ENCODE data around the gene NCKAP5L. TPM values are rescaled to one million over a fixed set of nuclear protein-coding genes. Genes with fewer than 3 reads are reported as not detected.
A peak's percentile ranks its signal among the peaks of the same experiment; 100 is the strongest.

NCKAP5L gene
- total and polyA plus RNA-seq, 3 experiments from 2014 or later, result 4.3 to 5.5 (median 4.8) TPM

GRCh38 chr12:49800421-49801140 lies 27.6 kb downstream of the NCKAP5L start:
- Histone ChIP-seq H3K4me3 (ENCODE audit: low read length) (no peak overlapping the region), H3K27ac (ENCODE audit: low read depth, low read length) (no peak overlapping the region), H3K4me1 (ENCODE audit: insufficient read depth, low read length) (no peaks in the 10 kb centered on the region), H3K36me3 (ENCODE audit: insufficient read depth, low read length) (peaks cover 5% of the 10 kb centered on the region), H3K9me3 (ENCODE audit: low read length) (no peaks in the 10 kb centered on the region), H3K27me3 (ENCODE audit: insufficient read depth, low read length, poor library complexity, severe bottlenecking) (no peaks in the 10 kb centered on the region)
- Mint-ChIP-seq H3K4me1 (no peaks in the 10 kb centered on the region), H3K27ac (peak overlapping the region in 1 of 8 donors; percentile 92), H3K4me3 (no peak overlapping the region), H3K36me3 (peaks cover 0 to 60% (median 5%) of the 10 kb centered on the region in 3 donors), H3K9me3 (no peaks in the 10 kb centered on the region), H3K27me3 (no peaks in the 10 kb centered on the region)
- ChIA-PET CTCF (interaction anchor here (1.2 to 1.6 kb wide), 2 partner anchors 38 to 59 kb away, joined by 3 to 4 read pairs; partner anchors contain the start of gene TMBIM6), POLR2A (no interaction called here)
- no peak for DNase-seq

DNA sequence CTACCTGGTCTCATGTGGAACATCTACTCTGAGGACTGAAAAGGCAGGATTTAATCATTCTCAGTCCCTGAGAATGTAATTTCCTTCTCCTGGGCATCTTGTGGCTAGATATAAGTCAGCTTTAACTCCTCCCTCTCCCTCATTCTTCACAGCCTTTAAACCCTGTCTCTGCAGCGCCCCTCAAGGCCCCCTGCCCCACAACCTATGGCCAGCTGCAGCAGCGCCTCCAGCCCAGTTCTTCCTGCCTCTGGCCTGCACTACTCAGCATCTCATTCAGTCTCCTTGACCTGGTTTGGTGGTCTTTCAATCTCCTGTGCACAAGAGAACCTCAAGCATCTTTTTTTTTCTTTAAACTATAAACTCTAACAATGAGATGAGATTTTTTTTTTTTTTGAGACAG lies 29.3 kb downstream of the NCKAP5L start:
- CTCF ChIA-PET, result interaction anchor here (1.5 kb wide), 1 partner anchor 21 kb away, joined by 4 read pairs; no protein-coding TSS in a partner anchor
- H3K27me3 Mint-ChIP-seq, result no peaks in the 10 kb centered on the region
- Histone ChIP-seq H3K36me3 (ENCODE audit: insufficient read depth, low read length) (peaks cover 5% of the 10 kb centered on the region), H3K9me3 (ENCODE audit: low read length) (no peaks in the 10 kb centered on the region), H3K27me3 (ENCODE audit: insufficient read depth, low read length, poor library complexity, severe bottlenecking) (no peaks in the 10 kb centered on the region), H3K4me3 (ENCODE audit: low read length) (no peak overlapping the region), H3K4me1 (ENCODE audit: insufficient read depth, low read length) (no peaks in the 10 kb centered on the region), H3K27ac (ENCODE audit: low read depth, low read length) (no peak overlapping the region)
- no peak overlapping the region for H3K4me3 Mint-ChIP-seq
- no peaks in the 10 kb centered on the region for H3K9me3 Mint-ChIP-seq
- POLR2A ChIA-PET, result interaction anchor here (0.8 kb wide), 1 partner anchor 136 kb away, joined by 3 read pairs; no protein-coding TSS in a partner anchor
- H3K4me1 Mint-ChIP-seq, result no peaks in the 10 kb centered on the region
- no peak for DNase-seq
- H3K36me3 Mint-ChIP-seq, result peaks cover 0 to 47% (median 5%) of the 10 kb centered on the region in 3 donors
- peak overlapping the region in 5 of 8 donors; percentile 58 to 77 (median 59) for H3K27ac Mint-ChIP-seq

GRCh38 chr12:49798248-49798647 lies 30.0 kb downstream of the NCKAP5L start:
- H3K4me1 Mint-ChIP-seq, result no peaks in the 10 kb centered on the region
- Histone ChIP-seq H3K4me3 (ENCODE audit: low read length) (no peak overlapping the region), H3K36me3 (ENCODE audit: insufficient read depth, low read length) (peaks cover 5% of the 10 kb centered on the region), H3K27me3 (ENCODE audit: insufficient read depth, low read length, poor library complexity, severe bottlenecking) (no peaks in the 10 kb centered on the region), H3K9me3 (ENCODE audit: low read length) (no peaks in the 10 kb centered on the region), H3K27ac (ENCODE audit: low read depth, low read length) (no peak overlapping the region), H3K4me1 (ENCODE audit: insufficient read depth, low read length) (no peaks in the 10 kb centered on the region)
- ChIA-PET CTCF (interaction anchor here (1.5 kb wide), 1 partner anchor 20 kb away, joined by 4 read pairs; no protein-coding TSS in a partner anchor), POLR2A (no interaction called here)
- H3K9me3 Mint-ChIP-seq, result no peaks in the 10 kb centered on the region
- no peaks in the 10 kb centered on the region for H3K27me3 Mint-ChIP-seq
- DNase-seq, result no peak
- H3K27ac Mint-ChIP-seq, result no peak overlapping the region
- no peak overlapping the region for H3K4me3 Mint-ChIP-seq
- peaks cover 0 to 47% (median 5%) of the 10 kb centered on the region in 3 donors for H3K36me3 Mint-ChIP-seq

DNA sequence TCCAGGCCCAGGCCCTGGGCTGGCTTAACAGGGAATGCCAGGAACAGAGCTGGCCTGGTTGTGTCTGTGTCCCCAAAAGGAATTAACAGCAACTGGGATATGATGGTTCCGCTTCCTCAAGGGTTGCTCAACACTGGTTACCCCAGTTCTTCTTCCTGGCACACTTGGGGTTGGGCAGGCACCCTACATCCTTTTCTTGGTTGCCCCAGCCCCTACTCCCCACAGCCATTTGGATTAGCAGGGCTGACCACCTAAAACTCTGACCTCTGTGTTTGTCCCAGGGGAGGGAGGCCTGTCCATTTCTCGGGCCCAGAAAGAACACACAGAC lies 30.8 kb downstream of the NCKAP5L start:
- peaks cover 5% of the 10 kb centered on the region for H3K36me3 ChIP-seq (ENCODE audit: insufficient read depth, low read length)
- H3K27ac Mint-ChIP-seq, result no peak overlapping the region
- peaks cover 0 to 41% (median 5%) of the 10 kb centered on the region in 3 donors for H3K36me3 Mint-ChIP-seq
- H3K4me3 Mint-ChIP-seq, result no peak overlapping the region
- DNase-seq, result no peak
- no peak overlapping the region for H3K27ac ChIP-seq (ENCODE audit: low read depth, low read length)
- H3K9me3 Mint-ChIP-seq, result no peaks in the 10 kb centered on the region
- no peaks in the 10 kb centered on the region for H3K4me1 Mint-ChIP-seq
- CTCF ChIA-PET, result no interaction called here
- H3K27me3 Mint-ChIP-seq, result no peaks in the 10 kb centered on the region
- POLR2A ChIA-PET, result interaction anchor here (0.6 kb wide), 1 partner anchor 60 kb away, joined by 5 read pairs; no protein-coding TSS in a partner anchor
- no peaks in the 10 kb centered on the region for H3K27me3 ChIP-seq (ENCODE audit: insufficient read depth, low read length, poor library complexity, severe bottlenecking)
- no peaks in the 10 kb centered on the region for H3K4me1 ChIP-seq (ENCODE audit: insufficient read depth, low read length)
- H3K4me3 ChIP-seq (ENCODE audit: low read length), result no peak overlapping the region
- no peaks in the 10 kb centered on the region for H3K9me3 ChIP-seq (ENCODE audit: low read length)

- Mint-ChIP-seq H3K36me3 (peaks cover 0 to 37% (median 5%) of the 10 kb centered on the region in 3 donors), H3K4me3 (no peak overlapping the region), H3K4me1 (no peaks in the 10 kb centered on the region), H3K27ac (no peak overlapping the region), H3K9me3 (no peaks in the 10 kb centered on the region), H3K27me3 (no peaks in the 10 kb centered on the region)
- DNase-seq, result no peak
- no peaks in the 10 kb centered on the region for H3K4me1 ChIP-seq (ENCODE audit: insufficient read depth, low read length)
- no peaks in the 10 kb centered on the region for H3K27me3 ChIP-seq (ENCODE audit: insufficient read depth, low read length, poor library complexity, severe bottlenecking)
- peaks cover 5% of the 10 kb centered on the region for H3K36me3 ChIP-seq (ENCODE audit: insufficient read depth, low read length)
- H3K27ac ChIP-seq (ENCODE audit: low read depth, low read length), result no peak overlapping the region
- ChIA-PET CTCF (interaction anchor here (1.3 to 1.8 kb wide), 2 partner anchors 42 to 56 kb away, joined by 3 to 10 read pairs; partner anchors contain the start of gene TMBIM6), POLR2A (no interaction called here)
- H3K4me3 ChIP-seq (ENCODE audit: low read length), result no peak overlapping the region
- no peaks in the 10 kb centered on the region for H3K9me3 ChIP-seq (ENCODE audit: low read length)
Measured at GRCh38 chr12:49796606-49797448, 31.4 kb downstream of the NCKAP5L start.

DNA sequence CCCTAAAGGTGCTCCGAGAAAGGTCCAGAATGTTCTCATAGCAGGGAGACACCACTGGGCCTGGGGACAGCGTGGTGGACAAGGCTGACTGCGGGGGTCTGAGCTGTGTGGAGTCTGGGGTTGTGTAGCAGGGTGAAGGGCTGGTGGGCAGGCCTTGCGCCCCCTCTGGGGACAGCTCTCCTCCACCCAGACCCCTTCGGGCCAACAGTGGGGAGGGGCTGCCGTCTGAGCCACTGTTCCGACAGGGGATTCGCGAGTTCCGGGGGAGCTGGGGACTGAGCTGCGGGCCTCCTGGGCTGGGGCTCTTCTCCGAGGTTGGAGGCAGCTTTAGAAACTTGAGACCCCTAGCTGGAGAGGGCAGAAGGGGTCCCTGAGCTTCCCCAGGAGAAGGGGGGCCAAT lies 32.1 kb downstream of the NCKAP5L start:
- no peak for DNase-seq
- H3K27me3 Mint-ChIP-seq, result no peaks in the 10 kb centered on the region
- no peaks in the 10 kb centered on the region for H3K27me3 ChIP-seq (ENCODE audit: insufficient read depth, low read length, poor library complexity, severe bottlenecking)
- no peaks in the 10 kb centered on the region for H3K9me3 ChIP-seq (ENCODE audit: low read length)
- no peaks in the 10 kb centered on the region for H3K4me1 ChIP-seq (ENCODE audit: insufficient read depth, low read length)
- no peak overlapping the region for H3K27ac ChIP-seq (ENCODE audit: low read depth, low read length)
- H3K4me1 Mint-ChIP-seq, result no peaks in the 10 kb centered on the region
- H3K9me3 Mint-ChIP-seq, result no peaks in the 10 kb centered on the region
- no peak overlapping the region for H3K4me3 ChIP-seq (ENCODE audit: low read length)
- H3K4me3 Mint-ChIP-seq, result no peak overlapping the region
- CTCF ChIA-PET, result interaction anchor here (1.3 to 1.8 kb wide), 2 partner anchors 43 to 55 kb away, joined by 3 to 10 read pairs; partner anchors contain the start of gene TMBIM6
- H3K36me3 Mint-ChIP-seq, result peaks cover 0 to 30% (median 3%) of the 10 kb centered on the region in 3 donors
- H3K36me3 ChIP-seq (ENCODE audit: insufficient read depth, low read length), result peaks cover 3% of the 10 kb centered on the region
- POLR2A ChIA-PET, result no interaction called here
- peak overlapping the region in 1 of 8 donors; percentile 23 for H3K27ac Mint-ChIP-seq

GRCh38 chr12:49795654-49796105 lies 32.5 kb downstream of the NCKAP5L start:
- H3K4me1 Mint-ChIP-seq, result no peaks in the 10 kb centered on the region
- no peaks in the 10 kb centered on the region for H3K9me3 ChIP-seq (ENCODE audit: low read length)
- no peaks in the 10 kb centered on the region for H3K27me3 Mint-ChIP-seq
- no peaks in the 10 kb centered on the region for H3K9me3 Mint-ChIP-seq
- no peaks in the 10 kb centered on the region for H3K4me1 ChIP-seq (ENCODE audit: insufficient read depth, low read length)
- POLR2A ChIA-PET, result no interaction called here
- peak overlapping the region in 2 of 8 donors; percentile 23 to 79 for H3K27ac Mint-ChIP-seq
- no peak overlapping the region for H3K4me3 Mint-ChIP-seq
- H3K4me3 ChIP-seq (ENCODE audit: low read length), result no peak overlapping the region
- DNase-seq, result no peak
- H3K36me3 Mint-ChIP-seq, result peaks cover 0 to 27% (median 3%) of the 10 kb centered on the region in 3 donors
- CTCF ChIA-PET, result interaction anchor here (1.3 to 2.2 kb wide), 3 partner anchors 18 to 55 kb away, joined by 3 to 10 read pairs (median 9); partner anchors contain the start of gene TMBIM6
- H3K36me3 ChIP-seq (ENCODE audit: insufficient read depth, low read length), result no peaks in the 10 kb centered on the region
- no peak overlapping the region for H3K27ac ChIP-seq (ENCODE audit: low read depth, low read length)
- no peaks in the 10 kb centered on the region for H3K27me3 ChIP-seq (ENCODE audit: insufficient read depth, low read length, poor library complexity, severe bottlenecking)
